ENCODE data around the gene RUFY3.
"Not testable (repeated sequence)": the region's sequence is repeated elsewhere in the genome, so short reads cannot be mapped to it uniquely, and the experiment has no call there.

RUFY3 gene

DNA sequence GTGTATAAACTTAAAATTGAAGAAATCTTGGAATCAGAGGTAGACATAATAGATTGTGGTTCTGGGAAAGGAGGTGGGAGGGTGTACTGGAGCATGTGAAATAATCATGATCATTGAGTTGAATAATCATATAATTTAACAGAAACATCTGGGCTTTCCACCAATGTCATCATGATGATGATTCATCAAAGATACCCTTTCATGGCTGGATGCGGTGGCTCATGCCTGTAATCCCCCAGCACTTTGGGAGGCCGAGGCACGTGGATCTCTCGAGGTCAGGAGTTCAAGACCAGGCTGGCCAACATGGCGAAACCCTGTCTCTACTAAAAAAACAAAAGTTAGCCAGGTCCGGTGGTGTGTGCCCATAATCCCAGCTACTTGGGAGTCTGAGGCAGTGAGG lies 6.7 kb upstream of the RUFY3 start:
- ChIA-PET CTCF (no interaction called here), POLR2A (interaction anchor here (1.4 kb wide), 1 partner anchor 20 kb away, joined by 3 read pairs; no protein-coding TSS in a partner anchor)
- TF ChIP-seq HDGF (IDR thresholded peaks at IDR 0.05; ENCODE audit: borderline replicate concordance) (no peak), FOXM1 (IDR thresholded peaks at IDR 0.05; ENCODE audit: borderline replicate concordance) (no peak), FOXK2 (IDR thresholded peaks at IDR 0.05) (no peak), LEF1 (IDR thresholded peaks at IDR 0.05; ENCODE audit: borderline replicate concordance) (no peak), SP1 (IDR thresholded peaks at IDR 0.05) (no peak), BHLHE40 (IDR thresholded peaks at IDR 0.05; ENCODE audit: borderline replicate concordance) (no peak), L3MBTL2 (conservative IDR thresholded peaks at IDR 0.05) (no peak), ZNF384 (IDR thresholded peaks at IDR 0.05) (no peak), SUZ12 (IDR thresholded peaks at IDR 0.05) (no peak)
- DNase-seq (ENCODE audit: extremely low spot score), result no peak

DNA sequence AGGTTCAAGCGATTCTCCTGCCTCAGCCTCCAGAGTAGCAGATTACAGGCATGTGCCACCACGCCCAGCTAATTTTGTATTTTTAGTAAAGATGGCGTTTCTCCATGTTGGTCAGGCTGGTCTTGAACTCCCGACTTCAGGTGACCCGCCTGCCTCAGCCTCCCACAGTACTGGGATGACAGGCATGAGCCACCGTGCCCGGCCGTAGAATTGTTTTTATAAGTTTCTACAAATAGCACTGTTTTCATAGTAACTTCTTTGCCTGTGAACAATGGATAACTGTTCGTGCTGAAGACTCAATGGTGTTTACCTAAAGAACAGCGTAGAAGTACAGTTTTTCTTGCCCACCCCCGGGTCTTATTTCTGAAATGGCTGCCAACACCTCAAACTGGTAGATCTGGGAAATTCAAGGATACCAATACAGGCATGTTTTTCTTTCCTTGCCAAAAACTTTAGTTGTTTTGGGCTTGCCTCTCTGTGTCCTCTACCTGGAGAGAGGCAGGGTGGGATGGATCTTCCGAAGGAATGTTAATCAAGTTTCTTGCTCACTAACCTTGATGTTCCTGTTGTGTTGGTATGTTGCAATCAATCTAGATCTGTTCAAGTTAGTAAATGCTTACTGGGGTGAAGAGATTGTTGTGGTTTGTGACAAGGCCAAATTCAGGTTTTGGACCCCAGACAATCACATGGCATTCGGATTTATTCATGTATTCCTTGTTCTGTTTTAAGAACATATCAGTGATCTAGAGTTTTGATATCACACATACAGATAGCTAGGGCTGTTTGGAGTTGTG lies 2.8 kb upstream of the RUFY3 start:
- no peak for DNase-seq (ENCODE audit: extremely low spot score)
- ChIA-PET CTCF (no interaction called here), POLR2A (interaction anchor here (0.7 kb wide), 1 partner anchor 32 kb away, joined by 3 read pairs; no protein-coding TSS in a partner anchor)
- no peak for TF ChIP-seq BHLHE40 (IDR thresholded peaks at IDR 0.05; ENCODE audit: borderline replicate concordance)
- no peak for TF ChIP-seq TARDBP (IDR thresholded peaks at IDR 0.05)
- no peak for TF ChIP-seq LEF1 (IDR thresholded peaks at IDR 0.05; ENCODE audit: borderline replicate concordance)
- TF ChIP-seq ZNF384 (IDR thresholded peaks at IDR 0.05), result no peak
- no peak for TF ChIP-seq HDGF (IDR thresholded peaks at IDR 0.05; ENCODE audit: borderline replicate concordance)
- no peak for TF ChIP-seq FOXK2 (IDR thresholded peaks at IDR 0.05)
- TF ChIP-seq SUZ12 (IDR thresholded peaks at IDR 0.05), result no peak
- TF ChIP-seq, protein P1, sequence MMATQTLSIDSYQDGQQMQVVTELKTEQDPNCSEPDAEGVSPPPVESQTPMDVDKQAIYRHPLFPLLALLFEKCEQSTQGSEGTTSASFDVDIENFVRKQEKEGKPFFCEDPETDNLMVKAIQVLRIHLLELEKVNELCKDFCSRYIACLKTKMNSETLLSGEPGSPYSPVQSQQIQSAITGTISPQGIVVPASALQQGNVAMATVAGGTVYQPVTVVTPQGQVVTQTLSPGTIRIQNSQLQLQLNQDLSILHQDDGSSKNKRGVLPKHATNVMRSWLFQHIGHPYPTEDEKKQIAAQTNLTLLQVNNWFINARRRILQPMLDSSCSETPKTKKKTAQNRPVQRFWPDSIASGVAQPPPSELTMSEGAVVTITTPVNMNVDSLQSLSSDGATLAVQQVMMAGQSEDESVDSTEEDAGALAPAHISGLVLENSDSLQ (IDR thresholded peaks at IDR 0.05), result no peak
- TF ChIP-seq ARNT (IDR thresholded peaks at IDR 0.05), result no peak
- no peak for TF ChIP-seq L3MBTL2 (conservative IDR thresholded peaks at IDR 0.05)
- TF ChIP-seq NFRKB (IDR thresholded peaks at IDR 0.05), result no peak
- no peak for TF ChIP-seq FOXA1 (IDR thresholded peaks at IDR 0.05)
- no peak for TF ChIP-seq SP1 (IDR thresholded peaks at IDR 0.05)

DNA sequence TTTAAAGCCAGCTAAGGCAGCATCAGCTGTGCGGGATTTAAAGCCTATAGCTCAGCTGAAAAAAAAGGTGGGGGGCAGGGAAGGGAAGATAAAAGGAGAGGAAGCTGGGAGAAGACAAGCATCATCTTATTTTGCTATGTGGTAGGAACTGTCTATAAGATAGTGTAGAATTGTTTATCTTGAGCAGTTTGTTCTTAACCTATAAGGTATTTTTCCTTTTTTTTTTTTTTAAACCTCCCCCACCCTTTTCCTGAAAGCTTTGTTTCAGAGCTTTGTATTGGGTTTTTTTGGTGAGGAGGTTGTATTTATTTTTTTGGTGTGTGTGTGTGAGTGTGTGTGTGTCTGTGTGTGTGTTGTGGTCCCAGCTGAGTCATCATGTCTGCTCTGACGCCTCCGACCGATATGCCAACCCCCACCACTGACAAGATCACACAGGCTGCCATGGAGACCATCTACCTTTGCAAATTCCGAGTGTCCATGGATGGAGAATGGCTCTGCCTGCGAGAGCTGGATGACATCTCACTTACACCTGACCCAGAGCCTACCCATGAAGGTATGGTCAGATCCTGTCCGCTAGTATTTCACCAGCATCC lies 531 bp downstream of the RUFY3 start:
- no peak for DNase-seq (ENCODE audit: extremely low spot score)
- CTCF ChIA-PET, result interaction anchor here (0.6 kb wide), 1 partner anchor 38 kb away, joined by 5 read pairs; no protein-coding TSS in a partner anchor
- TF ChIP-seq HDGF (IDR thresholded peaks at IDR 0.05; ENCODE audit: borderline replicate concordance) (no peak), ELF4 (IDR thresholded peaks at IDR 0.05) (no peak), ZNF384 (IDR thresholded peaks at IDR 0.05) (no peak), LEF1 (IDR thresholded peaks at IDR 0.05; ENCODE audit: borderline replicate concordance) (no peak)
- POLR2A ChIA-PET, result interaction anchor here (1.1 to 2.7 kb wide), 3 partner anchors 13 to 33 kb away, joined by 3 to 19 read pairs (median 5); no protein-coding TSS in a partner anchor

DNA sequence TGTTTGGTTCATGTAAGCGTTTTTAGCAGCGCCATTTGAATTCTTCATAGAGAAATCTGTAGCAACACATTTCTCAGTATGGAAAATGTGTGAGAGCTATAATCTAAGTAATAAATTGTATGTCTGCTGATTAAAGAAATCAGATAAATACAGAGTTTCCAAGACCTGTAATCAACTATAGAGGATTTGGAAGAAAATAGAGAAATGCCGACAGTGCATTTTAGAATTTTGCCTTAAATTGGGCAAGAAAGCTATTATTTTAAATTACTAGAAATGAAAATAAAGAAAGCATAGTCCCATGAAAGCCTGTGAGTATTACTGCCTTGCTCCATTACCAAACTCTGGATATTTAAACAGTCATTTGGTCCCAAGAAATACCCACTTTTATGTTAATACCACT lies 2.7 kb downstream of the RUFY3 start:
- no peak for DNase-seq (ENCODE audit: extremely low spot score)
- TF ChIP-seq BHLHE40 (IDR thresholded peaks at IDR 0.05; ENCODE audit: borderline replicate concordance), result no peak
- no peak for TF ChIP-seq CTBP1 (IDR thresholded peaks at IDR 0.05; ENCODE audit: borderline replicate concordance)
- no peak for TF ChIP-seq FOXM1 (IDR thresholded peaks at IDR 0.05; ENCODE audit: borderline replicate concordance)
- no peak for TF ChIP-seq ELF4 (IDR thresholded peaks at IDR 0.05)
- TF ChIP-seq, protein P1 (IDR thresholded peaks at IDR 0.05), result no peak
- ChIA-PET POLR2A (no interaction called here), CTCF (no interaction called here)

DNA sequence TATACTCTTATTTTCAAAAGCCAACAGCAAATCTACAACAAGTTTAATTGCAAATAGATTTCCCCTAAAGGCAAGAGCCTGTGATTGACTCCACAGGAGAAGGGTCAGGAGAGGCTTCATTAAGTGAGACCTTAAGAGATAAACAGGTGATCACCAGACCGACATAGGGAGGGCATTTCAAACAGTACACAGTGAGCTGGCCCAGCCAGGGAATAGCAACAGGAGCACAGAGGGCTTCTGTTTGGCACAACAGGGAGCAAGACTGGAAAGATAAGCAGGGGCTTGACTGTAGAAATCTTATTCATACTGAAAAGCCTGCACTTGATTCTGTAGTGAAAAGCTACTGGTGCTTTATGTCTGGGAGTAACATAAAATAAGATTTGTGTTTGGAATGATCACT lies 3.9 kb downstream of the RUFY3 start:
- ChIA-PET POLR2A (no interaction called here), CTCF (interaction anchor here (0.7 kb wide), 1 partner anchor 9 kb away, joined by 3 read pairs; no protein-coding TSS in a partner anchor)
- DNase-seq (ENCODE audit: extremely low spot score), result no peak
- TF ChIP-seq FOXK2 (IDR thresholded peaks at IDR 0.05), result no peak

DNA sequence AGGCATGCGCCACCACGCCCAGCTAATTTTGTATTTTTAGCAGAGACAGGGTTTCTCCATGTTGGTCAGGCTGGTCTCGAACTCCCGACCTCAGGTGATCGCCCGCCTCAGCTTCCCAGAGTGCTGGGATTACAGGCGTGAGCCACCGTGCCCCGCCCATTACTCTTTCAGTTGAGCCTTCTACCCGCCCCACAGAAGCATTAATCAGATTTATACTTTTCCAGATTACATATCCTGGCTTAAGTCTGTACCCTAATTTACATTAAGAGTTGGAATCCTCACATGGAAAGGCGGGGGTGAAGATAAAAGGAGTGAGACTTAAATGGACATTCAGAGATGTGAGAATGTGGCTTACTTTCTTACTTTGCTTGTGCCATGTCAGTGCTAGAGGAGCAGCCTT lies 4.8 kb downstream of the RUFY3 start:
- POLR2A ChIA-PET, result interaction anchor here (1.0 kb wide), 1 partner anchor 22 kb away, joined by 3 read pairs; no protein-coding TSS in a partner anchor

DNA sequence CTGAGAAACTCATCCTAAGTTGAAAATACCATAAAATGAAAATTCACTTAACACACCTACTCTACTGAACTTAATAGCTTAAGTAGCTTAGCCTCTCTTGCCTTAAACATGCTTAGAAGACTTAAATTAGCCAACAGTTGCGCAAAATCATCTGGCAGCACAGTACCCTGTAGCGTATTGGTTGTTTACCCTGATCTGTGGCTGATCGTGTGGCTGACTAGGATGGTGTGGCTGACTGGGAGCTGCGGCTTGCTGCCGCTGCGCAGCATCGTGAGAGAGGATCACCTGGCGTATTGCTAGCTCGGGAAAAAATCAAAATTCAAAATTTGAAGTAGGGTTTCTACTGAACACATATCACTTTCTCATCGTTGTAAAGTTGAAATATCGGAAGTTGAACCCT lies 6.3 kb downstream of the RUFY3 start:
- ChIA-PET POLR2A (no interaction called here), CTCF (interaction anchor here (0.6 kb wide), 1 partner anchor 10 kb away, joined by 3 read pairs; no protein-coding TSS in a partner anchor)
- DNase-seq (ENCODE audit: extremely low spot score), result no peak
- TF ChIP-seq, protein P1 (IDR thresholded peaks at IDR 0.05), result no peak
- no peak for TF ChIP-seq ARNT (IDR thresholded peaks at IDR 0.05)
- no peak for TF ChIP-seq SUZ12 (IDR thresholded peaks at IDR 0.05)
- TF ChIP-seq CTBP1 (IDR thresholded peaks at IDR 0.05; ENCODE audit: borderline replicate concordance), result no peak
- TF ChIP-seq LEF1 (IDR thresholded peaks at IDR 0.05; ENCODE audit: borderline replicate concordance), result no peak
- no peak for TF ChIP-seq BHLHE40 (IDR thresholded peaks at IDR 0.05; ENCODE audit: borderline replicate concordance)
- no peak for TF ChIP-seq FOXM1 (IDR thresholded peaks at IDR 0.05; ENCODE audit: borderline replicate concordance)
- no peak for TF ChIP-seq FOXK2 (IDR thresholded peaks at IDR 0.05)
- TF ChIP-seq NFRKB (IDR thresholded peaks at IDR 0.05), result no peak
- TF ChIP-seq HDGF (IDR thresholded peaks at IDR 0.05; ENCODE audit: borderline replicate concordance), result no peak
- TF ChIP-seq SP1 (IDR thresholded peaks at IDR 0.05), result no peak
- TF ChIP-seq ELF4 (IDR thresholded peaks at IDR 0.05), result no peak
- TF ChIP-seq L3MBTL2 (conservative IDR thresholded peaks at IDR 0.05), result no peak
- no peak for TF ChIP-seq TARDBP (IDR thresholded peaks at IDR 0.05)

More for the DNA sequence above, 4.8 kb downstream of the RUFY3 start:
- CTCF ChIA-PET; DNase-seq (ENCODE audit: extremely low spot score): not testable (repeated sequence)

DNA sequence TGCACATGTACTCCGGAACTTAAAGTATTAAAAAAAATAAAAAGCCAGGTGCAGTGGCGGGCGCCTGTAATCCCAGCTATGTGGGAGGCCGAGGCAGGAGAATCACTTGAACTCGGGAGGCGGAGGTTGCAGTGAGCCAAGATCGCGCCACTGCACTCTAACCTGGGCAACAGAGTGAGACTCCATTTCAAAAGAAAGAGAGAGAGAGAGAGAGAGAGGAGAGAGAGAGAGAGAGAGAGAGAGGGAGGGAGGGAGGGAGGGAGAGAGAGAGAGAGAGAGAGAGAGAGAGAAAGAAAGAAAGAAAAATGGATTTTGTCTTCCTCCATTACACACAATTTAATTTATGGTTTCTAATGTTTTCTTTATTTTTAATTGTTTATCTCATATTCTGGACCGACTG lies 11.1 kb downstream of the RUFY3 start:
- CTCF ChIA-PET; POLR2A ChIA-PET; DNase-seq (ENCODE audit: extremely low spot score): not testable (repeated sequence)

All from HEK293T (cell line).